Mucosa of stomach (tissue), 1 donor: ENCODE data around the gene SLC37A1.

Source experiments
- H3K27me3 ChIP-seq: one replicate; pipeline ENCODE4 v1.7.0; 2013; ENCODE audit warnings: mild to moderate bottlenecking, low read length; ENCODE audit not compliant: control insufficient read depth, insufficient read depth
- H3K36me3 ChIP-seq: one replicate; pipeline ENCODE4 v1.7.0; 2013; ENCODE audit warnings: low read length; ENCODE audit not compliant: control insufficient read depth, insufficient read depth
- H3K4me1 ChIP-seq: one replicate; pipeline ENCODE4 v1.7.0; 2013; ENCODE audit warnings: mild to moderate bottlenecking, low read length; ENCODE audit not compliant: control insufficient read depth, insufficient read depth
- H3K4me3 ChIP-seq: one replicate; pipeline ENCODE4 v1.7.0; 2013; ENCODE audit warnings: low read length
- H3K9ac ChIP-seq: one replicate; pipeline ENCODE4 v1.7.0; 2013; ENCODE audit warnings: mild to moderate bottlenecking, low read length, moderate library complexity
- H3K9me3 ChIP-seq: one replicate; pipeline ENCODE4 v1.7.0; 2013; ENCODE audit warnings: mild to moderate bottlenecking, low read length, moderate library complexity; ENCODE audit not compliant: control insufficient read depth
- donor health status: Pancreatic carcinoma.

Gene SLC37A1

GRCh38 chr21:42593007-42593814, 79.6 kb downstream of the SLC37A1 start:
- Histone ChIP-seq H3K9me3 (no peaks in the 10 kb centered on the region), H3K4me1 (peaks cover 11% of the 10 kb centered on the region), H3K4me3 (no peak overlapping the region), H3K27me3 (peaks cover 5% of the 10 kb centered on the region), H3K9ac (peak overlapping the region; percentile 43), H3K36me3 (no peaks in the 10 kb centered on the region)

- Histone ChIP-seq H3K27me3 (peaks cover 5% of the 10 kb centered on the region), H3K9me3 (no peaks in the 10 kb centered on the region), H3K4me1 (peaks cover 11% of the 10 kb centered on the region), H3K4me3 (no peak overlapping the region), H3K9ac (no peak overlapping the region), H3K36me3 (no peaks in the 10 kb centered on the region)
These were observed 81.1 kb downstream of the SLC37A1 start for GRCh38 chr21:42594616-42595282.

GRCh38 chr21:42595283-42596187, 81.9 kb downstream of the SLC37A1 start:
- Histone ChIP-seq H3K9me3 (no peaks in the 10 kb centered on the region), H3K9ac (no peak overlapping the region), H3K36me3 (no peaks in the 10 kb centered on the region), H3K27me3 (peaks cover 5% of the 10 kb centered on the region), H3K4me3 (no peak overlapping the region), H3K4me1 (peaks cover 11% of the 10 kb centered on the region)

- H3K9ac ChIP-seq = no peak overlapping the region
- peaks cover 5% of the 10 kb centered on the region for H3K27me3 ChIP-seq
- H3K4me3 ChIP-seq = no peak overlapping the region
- peaks cover 11% of the 10 kb centered on the region for H3K4me1 ChIP-seq
- H3K36me3 ChIP-seq = no peaks in the 10 kb centered on the region
- no peaks in the 10 kb centered on the region for H3K9me3 ChIP-seq
These were observed 83.0 kb downstream of the SLC37A1 start for GRCh38 chr21:42596657-42597056.

- Histone ChIP-seq H3K9ac (no peak overlapping the region), H3K27me3 (peaks cover 5% of the 10 kb centered on the region)
These were observed 84.0 kb downstream of the SLC37A1 start for GRCh38 chr21:42597487-42598158.

GRCh38 chr21:42598159-42598735, 84.6 kb downstream of the SLC37A1 start:
- peaks cover 7% of the 10 kb centered on the region for H3K4me1 ChIP-seq
- H3K4me3 ChIP-seq = no peak overlapping the region
- no peaks in the 10 kb centered on the region for H3K27me3 ChIP-seq
- no peaks in the 10 kb centered on the region for H3K36me3 ChIP-seq
- H3K9me3 ChIP-seq = no peaks in the 10 kb centered on the region
- H3K9ac ChIP-seq = no peak overlapping the region

More at GRCh38 chr21:42597487-42598158, 84.0 kb downstream of the SLC37A1 start:
- Histone ChIP-seq H3K36me3 (no peaks in the 10 kb centered on the region), H3K9me3 (no peaks in the 10 kb centered on the region), H3K4me3 (no peak overlapping the region), H3K4me1 (peaks cover 11% of the 10 kb centered on the region)

- Histone ChIP-seq H3K9me3 (no peaks in the 10 kb centered on the region), H3K27me3 (no peaks in the 10 kb centered on the region), H3K4me3 (no peak overlapping the region), H3K9ac (no peak overlapping the region), H3K36me3 (no peaks in the 10 kb centered on the region), H3K4me1 (no peaks in the 10 kb centered on the region)
These were observed 85.8 kb downstream of the SLC37A1 start for GRCh38 chr21:42599486-42599885.

GRCh38 chr21:42599962-42600361, 86.3 kb downstream of the SLC37A1 start:
- H3K27me3 ChIP-seq = no peaks in the 10 kb centered on the region

GRCh38 chr21:42601656-42602055, 88.0 kb downstream of the SLC37A1 start:
- H3K4me1 ChIP-seq = no peaks in the 10 kb centered on the region
- H3K9me3 ChIP-seq = no peaks in the 10 kb centered on the region
- no peak overlapping the region for H3K4me3 ChIP-seq
- H3K36me3 ChIP-seq = no peaks in the 10 kb centered on the region
- H3K9ac ChIP-seq = no peak overlapping the region
- no peaks in the 10 kb centered on the region for H3K27me3 ChIP-seq

More at GRCh38 chr21:42599962-42600361, 86.3 kb downstream of the SLC37A1 start:
- Histone ChIP-seq H3K4me1 (no peaks in the 10 kb centered on the region), H3K9ac (no peak overlapping the region), H3K36me3 (no peaks in the 10 kb centered on the region), H3K4me3 (no peak overlapping the region), H3K9me3 (no peaks in the 10 kb centered on the region)

- no peaks in the 10 kb centered on the region for H3K4me1 ChIP-seq
- no peaks in the 10 kb centered on the region for H3K36me3 ChIP-seq
- H3K9ac ChIP-seq = no peak overlapping the region
- H3K4me3 ChIP-seq = no peak overlapping the region
- no peaks in the 10 kb centered on the region for H3K27me3 ChIP-seq
- H3K9me3 ChIP-seq = no peaks in the 10 kb centered on the region
These were observed 93.5 kb downstream of the SLC37A1 start for GRCh38 chr21:42607102-42607501.

- Histone ChIP-seq H3K9me3 (no peaks in the 10 kb centered on the region), H3K4me3 (no peak overlapping the region), H3K4me1 (no peaks in the 10 kb centered on the region), H3K36me3 (no peaks in the 10 kb centered on the region), H3K9ac (no peak overlapping the region), H3K27me3 (no peaks in the 10 kb centered on the region)
These were observed 94.0 kb downstream of the SLC37A1 start for GRCh38 chr21:42607525-42608102.
